ENCODE measurements around the gene XRCC5.
"Not testable (repeated sequence)": the region's sequence is repeated elsewhere in the genome, so short reads cannot be mapped to it uniquely, and the experiment has no call there.

XRCC5 gene

DNA sequence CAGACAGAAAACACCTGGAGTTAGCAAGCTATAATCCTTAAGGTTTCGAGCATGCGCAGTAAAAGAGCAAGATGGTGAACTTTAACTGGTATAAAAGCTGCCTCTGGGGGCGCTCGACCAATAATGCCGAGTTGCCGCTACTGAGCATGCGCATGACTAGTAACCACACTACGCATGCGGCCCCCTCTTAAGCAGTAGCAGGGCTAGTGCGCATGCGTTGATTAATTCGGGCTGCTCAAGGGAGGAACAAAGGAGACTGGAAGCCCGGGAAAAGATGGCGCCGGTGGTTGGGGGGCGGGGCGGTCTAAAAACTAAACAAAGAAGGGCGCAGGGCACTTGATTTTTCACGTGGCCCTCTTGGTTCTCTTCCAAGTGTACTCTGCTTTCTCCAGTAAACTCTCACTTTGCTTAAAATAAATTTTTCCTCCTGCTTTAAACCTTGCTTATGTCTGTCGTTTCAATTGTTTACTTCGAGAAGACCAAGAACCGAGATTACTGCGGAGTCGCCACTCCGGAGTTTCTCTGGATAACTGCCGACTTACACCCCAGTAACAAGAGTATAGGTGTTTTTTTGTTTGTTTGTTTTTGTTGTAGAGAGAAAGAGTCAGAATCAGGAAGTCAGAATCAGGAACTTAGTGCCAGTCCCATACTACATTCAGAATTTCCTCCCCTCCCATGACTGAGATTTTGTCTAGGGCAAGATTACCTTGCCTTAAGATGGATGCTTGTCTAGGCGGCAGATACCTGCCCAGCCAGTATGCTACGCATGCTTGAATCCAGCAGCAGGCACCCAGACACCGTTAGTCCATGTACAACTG is 5.8 kb downstream of the XRCC5 start:
- peak; percentile 92 for DNase-seq (ENCODE audit: low read depth)
- peak overlapping the region; percentile 49 for H3K4me3 ChIP-seq (ENCODE audit: low read depth, low read length)

DNA sequence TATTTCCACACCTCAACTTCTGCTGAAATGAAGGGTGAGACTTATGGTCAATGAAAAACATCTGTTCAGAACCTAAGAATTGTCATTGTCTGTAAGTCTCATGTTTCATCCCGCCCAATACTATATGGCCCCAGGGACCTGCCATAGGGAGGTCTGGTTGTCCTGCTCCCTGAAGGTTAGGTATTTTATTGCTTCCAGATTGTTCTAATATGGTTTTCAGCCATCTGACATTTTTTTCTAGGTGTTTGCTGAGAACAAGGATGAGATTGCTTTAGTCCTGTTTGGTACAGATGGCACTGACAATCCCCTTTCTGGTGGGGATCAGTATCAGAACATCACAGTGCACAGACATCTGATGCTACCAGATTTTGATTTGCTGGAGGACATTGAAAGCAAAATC is 7.3 kb downstream of the XRCC5 start:
- no peak for DNase-seq (ENCODE audit: low read depth)

DNA sequence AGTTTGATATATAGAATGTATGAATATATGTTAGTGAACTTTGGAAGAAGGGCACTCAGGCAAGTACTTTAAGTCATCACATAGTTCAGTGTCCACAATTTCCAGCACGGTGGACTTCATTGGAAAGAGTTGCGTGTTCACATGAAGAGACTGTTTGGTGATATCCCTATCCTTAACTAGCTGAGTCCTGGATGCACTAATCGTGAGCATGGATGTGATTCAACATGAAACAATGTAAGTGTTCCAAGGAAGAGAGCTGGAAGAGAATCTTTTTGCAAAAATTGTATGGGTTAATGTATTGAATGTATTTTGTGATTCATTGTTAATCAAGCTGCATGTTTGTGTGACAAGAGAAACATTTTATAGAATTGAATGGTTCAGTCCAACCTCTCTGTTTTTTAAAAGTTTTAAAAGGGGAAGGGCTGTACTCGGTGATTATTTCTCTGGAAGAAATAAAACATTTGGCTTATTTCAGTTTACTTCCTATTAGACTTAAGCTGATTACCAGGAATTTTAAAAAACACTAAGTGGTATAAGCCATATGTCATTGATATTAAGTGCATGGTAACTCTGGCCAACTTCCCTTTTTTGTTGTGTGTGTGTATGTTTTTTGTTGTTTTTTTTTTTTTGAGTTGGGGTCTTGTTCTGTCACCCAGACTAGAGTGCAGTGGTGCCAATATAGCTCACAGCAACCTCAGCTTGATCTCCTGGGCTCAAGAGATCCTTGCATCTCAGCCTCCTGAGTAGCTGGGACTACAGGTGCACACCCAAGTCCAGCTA is 8.6 kb downstream of the XRCC5 start:
- DNase-seq (ENCODE audit: low read depth), result no peak

More for the DNA sequence above, 7.3 kb downstream of the XRCC5 start:
- no peak overlapping the region for H3K4me3 ChIP-seq (ENCODE audit: low read depth, low read length)

DNA sequence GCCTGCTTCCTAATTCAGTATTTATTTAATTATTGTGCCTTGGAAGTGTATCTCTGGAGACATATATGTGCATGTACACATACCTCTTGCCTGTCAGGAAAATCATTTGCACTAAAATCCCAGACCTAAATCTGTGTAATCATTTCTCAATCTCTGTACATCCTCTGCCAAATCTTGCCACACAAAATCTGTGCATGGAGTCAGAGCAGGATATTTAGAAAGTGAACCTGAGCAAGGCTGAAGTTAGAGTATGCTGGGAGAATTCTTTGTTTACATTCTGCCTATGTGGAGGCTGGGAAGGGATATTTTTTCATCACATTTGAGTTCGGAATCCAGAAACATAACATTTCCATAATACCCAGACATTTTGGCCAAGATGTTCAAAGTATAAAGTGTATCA is 9.3 kb downstream of the XRCC5 start:
- H3K4me3 ChIP-seq (ENCODE audit: low read depth, low read length), result no peak overlapping the region
- no peak for DNase-seq (ENCODE audit: low read depth)

More for the DNA sequence above, 8.6 kb downstream of the XRCC5 start:
- no peak overlapping the region for H3K4me3 ChIP-seq (ENCODE audit: low read depth, low read length)

DNA sequence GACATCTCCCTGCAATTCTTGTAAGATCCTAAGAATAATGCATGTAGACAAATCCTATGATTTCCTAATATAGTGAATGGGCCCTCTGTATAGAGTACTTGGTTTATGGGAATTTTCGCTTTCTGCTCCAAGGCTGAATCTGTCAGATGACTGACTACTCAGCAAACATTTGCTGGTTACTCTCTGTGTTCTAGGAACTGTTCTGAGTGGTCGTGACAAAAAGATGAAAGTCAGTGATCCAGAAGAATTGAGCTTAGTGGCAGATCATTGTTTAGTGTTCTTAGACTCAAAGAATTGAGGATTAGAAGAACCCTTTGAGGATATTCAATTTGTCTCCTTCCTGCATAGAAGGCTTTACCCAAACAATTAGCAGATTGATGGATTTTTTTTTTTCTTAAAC is 10.0 kb downstream of the XRCC5 start:
- no peak overlapping the region for H3K4me3 ChIP-seq (ENCODE audit: low read depth, low read length)
- no peak for DNase-seq (ENCODE audit: low read depth)

DNA sequence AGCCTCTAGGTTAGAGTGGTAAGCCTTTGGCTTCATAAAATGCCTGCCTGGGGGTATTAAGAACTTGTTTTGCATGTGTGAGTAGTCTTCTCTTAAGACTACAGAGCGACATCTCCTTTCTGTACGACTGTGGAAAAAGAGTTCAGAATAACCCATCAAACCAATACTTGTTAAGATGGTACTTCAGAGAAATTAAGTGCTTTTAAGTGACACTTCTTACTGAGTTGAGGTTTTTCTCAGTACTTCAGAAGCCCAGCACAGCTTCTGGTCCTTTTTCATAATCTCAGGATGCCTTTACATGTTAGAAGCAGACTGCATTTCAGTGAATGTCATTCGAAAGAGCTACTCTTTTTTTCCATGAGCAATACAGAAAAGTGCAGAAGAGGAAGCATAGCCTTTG is 10.8 kb downstream of the XRCC5 start:
- DNase-seq (ENCODE audit: low read depth), result no peak
- no peak overlapping the region for H3K4me3 ChIP-seq (ENCODE audit: low read depth, low read length)

DNA sequence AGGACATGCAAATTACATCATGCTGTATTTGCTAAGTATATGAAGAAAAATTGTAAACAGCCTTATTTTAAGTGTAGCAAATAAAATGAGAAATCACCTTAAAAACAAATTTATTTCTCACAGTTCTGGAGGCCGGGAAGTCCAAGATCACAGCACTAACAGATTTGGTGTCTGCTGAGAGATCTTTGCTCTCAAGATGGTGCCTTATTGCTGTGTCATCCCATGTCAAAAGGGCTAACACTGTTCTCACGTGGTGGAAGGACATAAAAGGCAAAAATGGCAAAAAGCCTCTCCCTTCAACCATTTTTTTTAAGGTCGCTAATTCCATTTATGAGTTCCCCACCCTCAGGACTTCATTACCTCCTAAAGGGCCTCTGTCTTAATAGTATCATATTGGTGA is 12.1 kb downstream of the XRCC5 start:
- no peak for DNase-seq (ENCODE audit: low read depth)
- no peak overlapping the region for H3K4me3 ChIP-seq (ENCODE audit: low read depth, low read length)

DNA sequence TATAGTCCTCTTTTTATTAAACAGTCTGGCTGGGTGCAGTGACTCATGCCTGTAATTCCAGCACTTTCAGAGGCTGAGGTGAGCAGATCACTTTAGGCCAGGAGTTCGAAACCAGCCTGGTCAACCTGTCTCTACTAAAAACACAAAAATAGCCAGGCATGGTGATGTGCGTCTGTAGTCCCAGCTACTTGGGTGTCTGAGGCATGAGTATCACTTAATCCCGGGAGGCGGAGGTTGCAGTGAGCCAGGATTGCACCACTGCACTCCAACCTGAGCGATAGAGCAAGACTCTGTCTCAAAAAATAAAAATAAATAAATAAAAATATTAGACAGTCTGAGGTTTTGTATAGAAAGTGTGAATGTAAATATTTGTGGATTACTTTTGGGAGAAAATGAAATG is 17.8 kb downstream of the XRCC5 start:
- no peak for DNase-seq (ENCODE audit: low read depth)
- no peak overlapping the region for H3K4me3 ChIP-seq (ENCODE audit: low read depth, low read length)

DNA sequence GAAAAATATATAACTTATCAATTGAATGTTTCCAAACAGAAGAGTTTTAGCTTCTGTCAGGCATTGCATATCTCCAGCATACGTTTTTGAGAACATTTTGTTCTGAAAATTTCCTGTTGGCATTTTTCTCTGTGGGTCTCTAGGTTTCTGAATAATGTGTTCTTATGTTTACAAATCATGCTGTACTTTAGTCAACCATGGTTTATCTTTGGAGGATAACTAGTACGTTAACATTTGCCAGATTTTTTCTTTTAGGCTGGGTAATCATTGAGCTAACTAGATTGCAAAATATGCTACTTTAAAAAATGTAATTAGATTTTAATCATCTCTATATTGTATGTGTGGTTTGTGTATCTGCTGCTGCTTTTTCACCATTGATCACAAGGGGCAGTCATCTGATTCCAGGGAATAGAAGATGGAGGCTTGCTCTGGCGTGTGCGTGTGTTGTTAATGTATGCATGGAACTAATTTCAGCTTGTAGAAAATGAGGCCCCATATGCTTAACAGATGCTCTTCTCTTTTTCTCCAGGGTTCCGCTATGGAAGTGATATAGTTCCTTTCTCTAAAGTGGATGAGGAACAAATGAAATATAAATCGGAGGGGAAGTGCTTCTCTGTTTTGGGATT is 21.3 kb downstream of the XRCC5 start:
- H3K4me3 ChIP-seq (ENCODE audit: low read depth, low read length), result no peak overlapping the region
- DNase-seq (ENCODE audit: low read depth), result no peak

DNA sequence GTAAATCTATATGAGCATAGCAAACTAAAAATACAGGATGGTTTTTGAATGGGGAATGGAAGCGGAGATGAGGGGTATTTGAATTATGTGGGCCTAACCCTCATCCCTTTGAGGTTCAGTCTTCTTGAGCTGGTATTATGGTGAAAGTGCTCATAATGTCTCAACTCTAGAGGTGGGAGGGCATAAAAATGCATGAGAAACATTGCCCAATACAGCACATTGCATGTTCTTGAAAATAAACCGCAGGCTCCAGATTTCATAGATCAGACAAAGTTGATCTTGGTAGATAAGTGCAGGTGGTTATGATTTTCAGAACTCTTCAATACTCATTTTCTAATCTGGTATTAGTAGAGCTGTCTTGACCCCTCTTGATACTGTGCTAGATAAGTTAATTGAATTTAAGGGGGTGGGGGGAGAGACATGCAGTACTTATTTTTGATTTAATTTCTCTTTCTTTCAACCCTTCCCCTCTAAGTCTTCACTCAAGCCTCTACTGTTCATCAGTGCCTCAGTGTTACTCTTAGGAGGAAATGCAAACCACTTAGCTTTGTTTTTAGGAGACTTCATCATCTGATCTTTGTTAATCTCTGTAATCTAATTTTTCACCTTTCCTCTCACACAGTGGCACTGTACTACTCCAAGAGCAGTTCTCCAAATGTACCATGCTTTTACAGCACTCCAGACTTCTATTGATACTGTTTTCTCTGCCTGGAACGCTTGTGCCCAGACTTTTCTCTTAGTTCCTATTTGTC is 22.2 kb downstream of the XRCC5 start:
- DNase-seq (ENCODE audit: low read depth), result no peak

DNA sequence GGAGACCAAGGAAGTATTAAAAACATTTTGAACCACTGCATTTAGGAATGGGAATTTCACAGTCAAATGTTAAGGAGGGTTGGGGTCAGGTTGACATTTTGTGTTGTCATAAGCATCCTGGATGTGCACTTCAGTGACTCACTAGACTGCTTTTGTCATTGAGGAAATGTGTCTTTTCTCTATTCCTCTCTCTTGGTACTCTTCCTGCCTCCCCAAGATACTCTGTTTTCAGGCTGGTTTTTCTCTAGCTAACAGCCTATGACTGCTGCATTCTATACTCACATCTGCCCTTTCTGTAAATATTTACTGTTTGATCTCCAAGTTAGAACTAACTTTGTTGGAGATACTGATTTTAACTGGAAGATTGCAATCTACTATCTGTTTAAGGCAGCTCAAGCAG is 23.4 kb downstream of the XRCC5 start:
- DNase-seq (ENCODE audit: low read depth), result no peak

More for the DNA sequence above, 22.2 kb downstream of the XRCC5 start:
- H3K4me3 ChIP-seq (ENCODE audit: low read depth, low read length), result no peak overlapping the region

DNA sequence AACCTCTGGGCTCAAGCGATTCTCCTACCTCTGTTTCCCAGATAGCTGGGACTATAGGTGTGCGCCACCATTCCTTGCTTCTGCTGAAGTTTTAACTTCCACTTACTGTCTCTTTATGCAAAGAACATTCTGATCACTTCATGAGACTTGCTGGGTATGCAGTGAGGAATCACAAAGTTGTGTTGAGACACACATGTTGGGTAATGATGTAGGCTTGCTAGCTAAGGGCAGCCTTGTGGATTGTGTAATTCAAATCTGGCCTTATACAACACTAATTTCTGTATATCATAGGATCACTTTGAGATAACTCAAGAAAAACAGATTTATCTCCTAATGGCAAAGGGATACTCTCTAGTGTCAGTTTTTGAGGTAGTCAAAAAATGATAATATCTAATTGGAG is 24.2 kb downstream of the XRCC5 start:
- no peak overlapping the region for H3K4me3 ChIP-seq (ENCODE audit: low read depth, low read length)
- no peak for DNase-seq (ENCODE audit: low read depth)

More for the DNA sequence above, 23.4 kb downstream of the XRCC5 start:
- H3K4me3 ChIP-seq (ENCODE audit: low read depth, low read length), result no peak overlapping the region

DNA sequence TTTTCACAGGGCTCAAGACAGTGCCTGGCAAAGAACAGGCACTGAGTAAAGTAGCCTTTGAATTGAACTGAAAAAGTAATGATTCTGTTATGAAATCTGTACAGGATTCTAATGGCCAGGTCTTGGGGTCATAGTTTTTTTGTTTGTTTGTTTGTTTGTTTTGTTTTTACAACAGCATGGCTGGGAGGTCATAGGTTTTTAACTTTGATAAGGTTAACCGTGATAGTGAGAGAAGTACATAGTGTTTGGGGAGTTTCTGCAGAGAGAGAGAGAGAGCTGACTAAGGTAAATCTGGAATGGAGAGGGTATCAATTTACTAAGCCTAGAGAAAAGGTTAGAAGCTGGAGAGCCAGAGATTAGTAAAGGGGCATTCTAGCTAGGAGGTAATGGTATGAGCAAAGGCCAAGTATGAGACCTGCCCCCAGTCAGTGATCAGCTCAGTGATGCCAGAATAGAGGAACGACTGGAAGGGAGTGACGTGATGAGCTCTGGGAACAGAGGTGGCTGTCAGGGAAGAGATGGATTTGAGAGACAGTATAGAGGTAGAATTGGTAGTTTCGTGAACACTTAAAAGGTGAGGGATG is 25.9 kb downstream of the XRCC5 start:
- no peak for DNase-seq (ENCODE audit: low read depth)

DNA sequence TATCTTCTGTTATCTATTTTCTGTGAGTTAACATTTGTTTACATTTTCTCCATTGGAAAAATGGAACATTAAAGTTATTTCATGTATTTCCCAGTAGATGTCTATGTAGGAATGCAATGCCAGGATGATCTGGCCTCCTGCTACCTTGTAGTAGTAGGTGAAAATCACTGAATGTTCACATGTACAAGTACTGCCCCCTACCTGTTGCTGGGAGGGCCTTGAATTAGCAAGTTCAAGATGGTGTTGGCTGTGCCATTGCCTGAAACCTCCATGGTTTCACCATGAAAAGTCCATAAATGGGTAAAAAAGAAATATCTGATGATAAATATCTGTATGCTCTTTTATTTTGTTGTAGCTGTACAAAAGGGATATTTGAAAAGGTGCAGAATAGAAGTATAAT is 30.7 kb downstream of the XRCC5 start:
- no peak overlapping the region for H3K4me3 ChIP-seq (ENCODE audit: low read depth, low read length)
- DNase-seq (ENCODE audit: low read depth), result no peak

More for the DNA sequence above, 25.9 kb downstream of the XRCC5 start:
- no peak overlapping the region for H3K4me3 ChIP-seq (ENCODE audit: low read depth, low read length)

DNA sequence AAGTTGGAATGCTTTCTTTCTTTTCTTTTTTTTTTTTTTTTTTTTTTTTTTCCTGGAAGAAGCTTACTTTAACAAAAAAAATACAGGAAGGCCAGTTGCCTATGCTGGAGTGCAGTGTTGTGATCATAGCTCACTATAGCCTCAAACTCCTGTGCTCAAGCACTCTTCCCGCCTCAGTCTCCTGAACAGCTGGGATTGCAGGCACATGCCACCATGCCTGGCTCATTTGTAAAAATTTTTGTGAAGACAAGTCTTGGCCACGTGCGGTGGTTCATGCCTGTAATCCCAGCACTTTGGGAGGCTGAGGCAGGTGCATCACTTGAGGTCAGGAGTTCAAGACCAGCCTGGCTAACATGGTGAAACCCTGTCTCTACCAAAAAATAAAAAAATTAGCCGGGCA is 32.4 kb downstream of the XRCC5 start:
- DNase-seq (ENCODE audit: low read depth); H3K4me3 ChIP-seq (ENCODE audit: low read depth, low read length): not testable (repeated sequence)

DNA sequence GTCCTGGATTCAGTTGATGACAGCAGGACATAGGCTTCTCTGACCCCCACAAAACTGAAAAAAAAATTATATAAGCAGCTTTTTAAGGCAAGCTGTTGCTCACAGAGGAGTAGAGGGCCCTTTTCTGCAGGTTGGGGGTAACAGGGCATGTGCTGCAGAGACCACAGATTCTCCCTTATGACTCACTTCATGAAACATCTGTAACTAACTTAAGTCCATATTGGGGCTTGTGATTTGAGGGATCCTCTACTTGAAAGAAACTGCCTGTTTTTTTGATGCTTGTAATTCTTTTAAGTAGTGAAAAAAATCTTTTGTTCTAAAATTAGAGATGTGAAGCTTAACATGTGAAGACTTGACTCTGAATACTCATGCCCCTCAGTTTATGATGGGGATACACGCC is 33.4 kb downstream of the XRCC5 start:
- peak; percentile 34 for DNase-seq (ENCODE audit: low read depth)
- no peak overlapping the region for H3K4me3 ChIP-seq (ENCODE audit: low read depth, low read length)

DNA sequence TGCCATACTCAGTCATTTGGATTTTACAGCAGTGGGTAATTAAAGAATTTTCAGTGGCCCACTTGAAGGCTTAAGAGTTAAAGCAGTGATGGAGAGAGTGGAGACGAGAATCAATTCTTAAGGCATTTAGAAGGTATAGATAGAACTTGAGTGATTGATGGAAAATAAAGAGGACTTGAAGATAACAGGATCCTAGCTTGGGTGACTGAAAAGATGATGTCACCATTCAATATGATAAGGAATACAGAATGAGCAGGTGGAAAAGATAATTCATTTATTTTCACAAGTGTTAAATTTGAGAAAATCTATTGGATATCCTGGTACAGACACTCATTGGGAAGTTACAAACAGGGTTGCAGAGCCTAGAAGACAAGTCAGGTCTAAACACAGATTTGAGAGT is 35.2 kb downstream of the XRCC5 start:
- DNase-seq (ENCODE audit: low read depth), result no peak
- no peak overlapping the region for H3K4me3 ChIP-seq (ENCODE audit: low read depth, low read length)

DNA sequence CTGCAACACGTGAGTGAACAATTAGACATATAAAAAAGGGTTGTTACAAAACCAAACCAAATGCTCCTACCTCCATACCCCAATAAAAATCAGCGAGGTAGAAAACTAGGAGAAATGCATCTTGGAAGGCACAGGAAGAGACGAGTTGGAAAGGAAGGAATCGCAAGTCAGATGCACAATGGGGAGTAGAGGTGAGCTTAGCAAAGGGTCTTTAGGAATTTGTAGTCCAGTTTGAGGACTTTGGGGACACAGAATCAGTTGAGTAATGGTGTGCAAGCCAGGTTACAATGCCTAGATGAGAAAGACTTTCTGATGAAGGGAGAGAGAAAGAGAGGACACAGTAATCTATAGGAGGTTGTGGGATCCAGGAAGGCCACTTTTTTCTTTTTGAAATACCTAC is 35.7 kb downstream of the XRCC5 start:
- H3K4me3 ChIP-seq (ENCODE audit: low read depth, low read length), result no peak overlapping the region
- no peak for DNase-seq (ENCODE audit: low read depth)

DNA sequence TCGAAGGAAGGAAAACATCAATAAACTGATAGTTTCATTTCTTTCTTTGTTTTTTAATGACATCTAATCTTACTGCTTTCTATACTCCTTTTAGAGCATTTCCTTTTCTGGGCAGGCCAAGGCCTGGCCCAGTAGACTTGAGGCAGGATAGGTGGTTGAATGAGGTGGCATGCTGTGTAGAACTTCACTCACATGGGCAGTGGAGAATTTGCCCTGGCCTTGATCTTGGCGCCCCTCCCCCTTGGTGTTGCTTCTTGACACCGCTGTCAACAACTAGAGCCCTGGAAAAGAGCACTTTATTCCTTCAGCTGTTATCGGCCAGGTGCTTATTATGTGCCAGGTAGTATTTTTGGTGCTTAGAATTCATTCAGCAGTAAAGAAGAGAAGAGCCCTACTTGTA is 37.4 kb downstream of the XRCC5 start:
- no peak overlapping the region for H3K4me3 ChIP-seq (ENCODE audit: low read depth, low read length)

More for the DNA sequence above, 37.4 kb downstream of the XRCC5 start:
- no peak for DNase-seq (ENCODE audit: low read depth)

Measured in skeletal muscle cell (primary cell).